Body of pancreas (tissue), 4 donors: ENCODE data around the gene UBAC2. TPM values are rescaled to one million over a fixed set of nuclear protein-coding genes. Genes with fewer than 3 reads are reported as not detected.
A peak's percentile ranks its signal among the peaks of the same experiment; 100 is the strongest.

ENCODE experiments used
- ATAC-seq: fragments of 150-250 bp; one replicate; pipeline ENCODE4 v1.9.1; 2016
- DNase-seq, 4 donors: peaks; one replicate each; pipeline ENCODE4 v3.0.0-alpha.2; 2019
- H3K27ac ChIP-seq, 4 donors: fragments of 200-600 bp; sonication (generic); 1 replicate in 3 of 4; 2 replicates in 1 of 4; pipeline versions ENCODE4 v1.5.1 to v1.6.1; 2016 to 2019; ENCODE audit warnings: mild to moderate bottlenecking in 1 of 4, mixed read lengths in 1 of 4, moderate library complexity in 1 of 4
- H3K27me3 ChIP-seq, 2 donors: fragments of 200-600 bp; sonication (generic); one replicate each; pipeline ENCODE4 v1.6.0; 2016; ENCODE audit warnings: mild to moderate bottlenecking in 1 of 2
- H3K36me3 ChIP-seq, 2 donors: fragments of 200-600 bp; sonication (generic); replicated peaks in 1 of 2; 2 replicates each; pipeline ENCODE4 v1.5.1; 2016; ENCODE audit warnings: low read depth in 2 of 2; ENCODE audit not compliant: insufficient read depth in 1 of 2
- H3K4me1 ChIP-seq: fragments of 200-600 bp; sonication (generic); one replicate; pipeline ENCODE4 v1.6.0; 2016
- H3K4me3 ChIP-seq, 2 donors: fragments of 200-600 bp; sonication (generic); 1 replicate in 1 of 2; 2 replicates in 1 of 2; pipeline ENCODE4 v1.5.1; 2016 to 2019
- H3K9me3 ChIP-seq, 3 donors: fragments of 200-600 bp; sonication (generic); 1 replicate in 2 of 3; 2 replicates in 1 of 3; pipeline ENCODE4 v1.5.1; 2016
- CTCF ChIP-seq, 7 experiments: fragments of 450-650 bp in 4 of 7; fragments of 200-600 bp in 3 of 7; sonication (generic) in 3 of 7; IDR thresholded peaks; one replicate each; pipeline ENCODE4 v1.5.1; 2016 to 2019; ENCODE audit warnings: antibody characterized with exemption in 7 of 7
- POLR2A ChIP-seq, 3 donors: fragments of 450-650 bp; IDR thresholded peaks; one replicate each; pipeline ENCODE4 v1.6.1; 2016; ENCODE audit warnings: antibody characterized with exemption in 3 of 3, mild to moderate bottlenecking in 2 of 3
- WGBS, 2 donors: methylation state at CpG; one replicate each; pipeline ENCODE4 v1.1.5; 2017; 5-methylcytosine and 5-hydroxymethylcytosine counted together
- intact Hi-C: fragments of 100-400 bp; cut with DNase I; formaldehyde crosslinking; loops from one replicate; pipeline ENCODE4 v1.15.1; 2023
- total RNA-seq, 2 donors: library from RNA; depleted of rRNA; stranded (reverse); fragments of >200 nt; gene quantifications; one replicate each; pipeline ENCODE4 v1.1.0, GENCODE V29; 2016

Gene UBAC2
- total RNA-seq, 2 donors from 2014 or later, result 21.4 to 27.2 TPM

DNA sequence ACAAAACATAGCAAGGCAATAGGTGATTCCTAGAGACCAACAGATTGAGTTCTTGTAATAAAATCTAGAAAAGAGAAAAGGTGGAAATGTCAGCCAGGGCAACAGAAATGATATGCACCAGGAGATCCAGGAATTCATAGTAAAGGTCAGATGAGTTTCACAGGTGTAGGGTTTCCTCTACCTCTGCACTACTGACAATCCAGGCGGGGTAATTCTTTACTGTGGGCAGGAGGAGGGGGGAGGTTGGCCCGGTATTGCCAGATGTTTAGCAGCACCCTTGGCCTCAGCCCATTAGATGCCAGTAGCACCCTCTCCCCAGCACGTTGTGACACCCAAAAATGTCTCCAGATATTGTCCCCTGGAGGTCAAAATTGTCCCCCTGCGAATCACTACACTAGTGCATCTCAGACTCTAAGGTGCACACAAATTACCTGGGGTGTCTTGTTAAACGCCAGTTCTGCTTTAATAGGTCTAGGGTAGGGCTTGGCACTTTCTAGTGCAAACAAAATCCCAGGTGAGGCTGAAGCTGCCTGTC is 3.5 kb upstream of the UBAC2 start:
- no peak for ATAC-seq
- no peak overlapping the region for H3K27ac ChIP-seq
- H3K9me3 ChIP-seq, result no peaks in the 10 kb centered on the region
- peaks cover 21% of the 10 kb centered on the region for H3K4me1 ChIP-seq
- 38 to 65% methylated on average over 4 to 5 of the region's 5 CpGs for WGBS, 2 donors
- H3K4me3 ChIP-seq, result no peak overlapping the region
- no peaks in the 10 kb centered on the region for H3K36me3 ChIP-seq
- intact Hi-C loops, result no loop called here
- TF ChIP-seq CTCF (IDR thresholded peaks at IDR 0.05), result no peak
- no peak for TF ChIP-seq POLR2A (IDR thresholded peaks at IDR 0.05)
- no peaks in the 10 kb centered on the region for H3K27me3 ChIP-seq
- DNase-seq, result no peak

DNA sequence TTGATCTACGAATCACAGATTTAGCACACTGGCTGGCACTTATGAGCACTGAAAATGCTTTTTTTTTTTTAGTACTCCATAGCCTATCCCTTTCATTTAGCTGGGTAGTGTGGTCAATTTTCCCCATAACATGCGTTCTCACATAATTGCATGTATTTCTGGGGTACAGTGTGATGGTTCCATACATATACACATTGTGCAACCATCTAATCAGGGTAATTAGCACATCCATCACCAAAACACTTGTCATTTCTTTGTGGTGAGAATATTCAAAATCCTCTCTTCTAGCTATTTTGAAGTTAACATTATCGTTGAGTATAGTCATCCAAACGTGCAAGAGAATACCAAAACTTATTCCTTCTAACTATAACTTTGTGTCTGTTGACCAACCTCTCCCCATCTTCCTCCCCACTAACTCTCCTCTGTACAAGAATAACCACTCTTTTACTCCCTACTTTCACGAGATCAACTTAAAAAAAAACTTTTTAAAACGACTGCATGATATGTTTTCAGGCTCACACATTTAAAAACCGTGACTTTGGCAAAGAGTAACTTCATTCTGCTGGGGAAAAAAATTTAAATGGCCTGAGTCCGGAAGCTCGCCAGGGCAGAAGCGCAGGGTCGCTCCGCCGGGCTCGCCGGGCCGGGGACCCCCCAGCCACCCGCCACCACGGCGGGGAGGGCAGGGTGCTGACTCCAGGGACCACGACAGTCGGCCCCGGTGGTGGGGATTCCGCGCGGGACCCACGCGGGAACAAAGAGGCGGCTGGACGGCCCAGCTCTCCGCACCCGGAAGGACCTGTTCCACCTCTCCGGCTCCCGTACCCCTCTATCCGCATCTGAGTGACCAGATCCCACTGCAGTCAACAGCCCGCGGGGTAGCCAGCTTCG is 868 bp upstream of the UBAC2 start:
- ATAC-seq (peak; percentile 19), DNase-seq (peak in 2 of 4 donors; percentile 40 to 57)
- 3 to 13% methylated on average over 11 to 37 of the region's 37 CpGs for WGBS, 2 donors
- H3K27me3 ChIP-seq, result no peaks in the 10 kb centered on the region
- H3K4me3 ChIP-seq, result peak overlapping the region; percentile 87 to 91
- no peaks in the 10 kb centered on the region for H3K36me3 ChIP-seq
- H3K27ac ChIP-seq, result peak overlapping the region; percentile 89 to 98 (median 96)
- intact Hi-C loops, result no loop called here
- H3K9me3 ChIP-seq, result no peaks in the 10 kb centered on the region
- TF ChIP-seq CTCF (IDR thresholded peaks at IDR 0.05) (no peak), POLR2A (IDR thresholded peaks at IDR 0.05) (no peak)
- peaks cover 34% of the 10 kb centered on the region for H3K4me1 ChIP-seq

GRCh38 chr13:99203601-99204579 is 3.2 kb downstream of the UBAC2 start:
- TF ChIP-seq POLR2A (IDR thresholded peaks at IDR 0.05) (no peak), CTCF (IDR thresholded peaks at IDR 0.05) (no peak)
- no peaks in the 10 kb centered on the region for H3K27me3 ChIP-seq
- peaks cover 28% of the 10 kb centered on the region for H3K4me1 ChIP-seq
- no peak overlapping the region for H3K4me3 ChIP-seq
- 83% methylated on average over 9 of the region's 9 CpGs for WGBS, 2 donors
- intact Hi-C loops, result no loop called here
- H3K27ac ChIP-seq, result no peak overlapping the region
- H3K36me3 ChIP-seq, result no peaks in the 10 kb centered on the region
- H3K9me3 ChIP-seq, result no peaks in the 10 kb centered on the region
- no peak for DNase-seq
- no peak for ATAC-seq

- no peak overlapping the region for H3K4me3 ChIP-seq
- 80 to 86% methylated on average over 20 to 22 of the region's 22 CpGs for WGBS, 2 donors
- H3K27me3 ChIP-seq, result no peaks in the 10 kb centered on the region
- DNase-seq, result no peak
- H3K9me3 ChIP-seq, result no peaks in the 10 kb centered on the region
- ATAC-seq, result no peak
- H3K27ac ChIP-seq, result no peak overlapping the region
- intact Hi-C loops, result no loop called here
- H3K36me3 ChIP-seq, result no peaks in the 10 kb centered on the region
- peaks cover 21% of the 10 kb centered on the region for H3K4me1 ChIP-seq
- no peak for TF ChIP-seq POLR2A (IDR thresholded peaks at IDR 0.05)
- TF ChIP-seq CTCF (IDR thresholded peaks at IDR 0.05), result no peak
Observed at GRCh38 chr13:99205621-99206220, 5.1 kb downstream of the UBAC2 start.
